GM21825 (cell line): Measurements from ENCODE around the gene WDFY4.

Experiments used
- ATAC-seq: cut with Tn5 transposase; IDR thresholded peaks from one replicate; pipeline ENCODE4 v1.9.1; 2021; ENCODE audit warnings: mild to moderate bottlenecking, moderate library complexity; ENCODE audit not compliant: unreplicated experiment

Gene WDFY4

DNA sequence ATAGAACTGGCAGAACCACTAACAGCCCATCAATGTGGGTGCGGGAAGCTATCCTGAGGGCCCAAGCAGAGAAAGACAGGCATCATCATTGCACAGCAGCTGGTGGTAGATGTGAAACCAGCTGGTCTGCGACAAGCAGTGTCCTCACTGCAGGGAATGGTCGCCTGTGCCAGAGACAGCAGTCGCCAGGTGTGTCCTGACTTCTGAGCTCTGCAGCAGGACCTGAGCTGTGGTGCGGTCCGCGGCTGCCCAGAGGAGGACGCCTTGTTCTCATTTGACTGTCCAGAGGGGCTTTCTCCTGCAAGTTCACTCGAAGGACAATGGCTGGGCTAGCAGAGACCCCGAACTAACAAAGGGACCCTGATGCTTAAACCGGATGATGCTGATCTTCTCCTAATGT lies 157.6 kb downstream of the WDFY4 start:
- no peak for ATAC-seq

GRCh38 chr10:48843198-48843597 lies 158.5 kb downstream of the WDFY4 start:
- no peak for ATAC-seq

- no peak for ATAC-seq
Observed at GRCh38 chr10:48844616-48845015, 159.9 kb downstream of the WDFY4 start.

- ATAC-seq, result no peak
Observed at GRCh38 chr10:48845512-48845911, 160.8 kb downstream of the WDFY4 start.

DNA sequence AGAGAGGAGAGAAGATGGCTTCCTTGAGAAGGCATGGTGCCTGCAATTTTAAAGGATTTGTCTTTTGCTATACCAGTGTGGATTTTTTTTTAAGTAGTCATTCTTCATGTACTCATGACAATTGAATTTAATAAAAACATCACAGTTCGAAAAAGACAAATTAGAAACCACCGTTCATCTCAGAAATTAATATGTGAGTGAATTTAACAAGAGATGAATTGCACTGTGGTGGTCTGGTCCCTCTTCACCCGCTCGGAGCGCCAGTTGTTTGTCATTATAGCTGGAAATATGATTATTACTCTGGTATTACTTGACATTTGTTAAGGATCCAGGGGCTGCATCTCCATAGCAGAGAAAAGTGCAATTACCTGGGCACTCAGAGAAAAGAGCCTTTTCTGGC lies 163.0 kb downstream of the WDFY4 start:
- ATAC-seq, result no peak

DNA sequence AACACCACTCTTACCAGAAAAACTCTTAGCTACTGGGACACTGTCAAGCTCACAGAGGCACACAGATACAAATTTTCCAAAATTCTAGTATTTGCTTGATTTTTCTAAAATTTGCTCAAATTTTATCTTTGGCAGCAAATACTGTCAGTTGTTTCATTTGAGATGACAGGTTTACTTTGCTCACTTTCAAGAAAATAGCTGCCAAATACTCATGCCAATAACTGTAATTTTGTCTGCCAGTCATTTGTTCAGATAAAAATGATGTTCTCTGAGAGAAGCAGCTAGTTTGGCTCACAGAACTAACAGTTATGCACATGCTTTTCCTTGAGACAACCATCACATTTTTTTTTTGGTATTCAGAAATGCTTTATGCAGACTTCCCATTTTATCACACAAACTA lies 172.2 kb downstream of the WDFY4 start:
- ATAC-seq, result no peak

GRCh38 chr10:48872234-48872633 lies 187.6 kb downstream of the WDFY4 start:
- ATAC-seq, result no peak

DNA sequence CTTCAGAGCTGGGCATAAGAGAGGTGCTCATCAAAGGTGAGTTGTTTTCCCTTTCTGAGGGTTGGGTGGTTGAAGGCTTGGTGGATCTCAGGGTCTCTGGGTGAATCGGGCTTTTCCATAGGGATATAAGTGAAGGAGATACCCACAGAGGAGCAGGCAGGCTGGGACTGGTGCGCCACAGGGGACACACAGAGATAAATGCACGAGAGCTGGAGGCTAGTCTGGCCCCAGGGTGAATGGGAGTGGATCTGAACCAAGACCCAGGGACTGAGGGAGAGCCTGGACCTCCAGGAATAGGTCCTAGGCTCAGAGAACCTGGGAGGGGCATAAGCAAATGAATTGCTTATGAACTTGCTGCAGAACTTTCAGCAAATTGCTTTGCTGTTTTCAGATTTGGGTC lies 193.4 kb downstream of the WDFY4 start:
- no peak for ATAC-seq

GRCh38 chr10:48879451-48879850 lies 194.8 kb downstream of the WDFY4 start:
- ATAC-seq, result no peak

- no peak for ATAC-seq
Observed at GRCh38 chr10:48880016-48880705, 195.5 kb downstream of the WDFY4 start.

DNA sequence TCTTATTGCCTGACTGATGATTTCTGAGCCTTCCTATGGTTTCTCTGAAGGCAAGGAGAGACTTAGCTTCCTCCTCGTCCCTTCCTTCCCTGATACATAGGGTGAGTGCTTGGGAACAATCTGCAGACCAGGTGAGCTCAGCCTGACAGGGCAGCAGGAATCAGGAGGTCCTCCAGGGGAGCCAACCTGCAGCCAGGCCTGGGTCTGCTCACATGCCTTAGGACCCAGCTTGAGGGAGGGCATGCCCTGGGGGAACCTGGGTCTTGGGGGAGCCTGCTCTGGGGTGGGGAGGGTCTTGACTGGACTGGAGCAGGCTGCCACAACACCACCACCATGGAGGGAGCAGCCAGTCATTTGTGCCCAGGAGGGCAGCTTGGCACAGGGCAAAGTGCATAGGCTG lies 197.3 kb downstream of the WDFY4 start:
- ATAC-seq, result no peak

GRCh38 chr10:48882881-48883280 lies 198.2 kb downstream of the WDFY4 start:
- ATAC-seq, result no peak

DNA sequence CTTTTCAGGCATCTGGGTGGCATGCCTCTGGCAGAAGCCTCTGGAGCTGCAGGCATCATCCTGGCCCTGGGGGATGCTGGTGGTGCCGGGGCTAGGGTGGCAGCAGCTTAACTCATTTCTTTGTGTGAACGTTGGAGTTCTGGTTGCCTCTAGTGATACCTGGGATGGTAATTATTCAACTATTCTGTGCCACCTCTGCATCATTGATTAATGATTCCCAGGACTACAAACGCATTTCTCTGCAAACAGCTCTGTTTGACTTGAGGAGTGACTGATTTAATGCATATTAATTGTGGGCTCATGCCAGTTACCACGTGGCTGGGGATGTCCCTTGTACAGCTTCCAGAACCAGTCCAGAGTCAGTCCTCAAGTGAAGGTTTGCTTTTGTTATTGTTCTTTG lies 199.0 kb downstream of the WDFY4 start:
- no peak for ATAC-seq

- ATAC-seq, result no peak
Observed at GRCh38 chr10:48884179-48885045, 199.7 kb downstream of the WDFY4 start.

DNA sequence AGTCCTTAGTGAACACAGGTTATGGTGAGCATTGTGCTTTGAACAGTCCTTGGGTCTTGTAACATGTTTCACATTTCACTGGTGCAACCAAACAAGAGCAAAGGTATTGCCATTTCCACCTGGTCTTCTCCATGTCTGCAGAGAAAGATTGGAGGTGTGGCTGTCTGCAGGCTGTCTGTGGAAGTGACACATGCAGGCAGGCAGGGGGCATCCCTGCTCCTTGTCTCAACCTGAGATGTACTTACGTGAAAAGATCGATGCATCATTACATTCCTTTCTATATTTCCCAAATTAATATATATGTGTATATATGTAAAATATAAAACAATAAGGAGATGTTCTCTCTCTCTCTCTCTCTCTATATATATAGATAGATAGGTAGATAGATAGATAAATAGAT lies 200.7 kb downstream of the WDFY4 start:
- no peak for ATAC-seq

DNA sequence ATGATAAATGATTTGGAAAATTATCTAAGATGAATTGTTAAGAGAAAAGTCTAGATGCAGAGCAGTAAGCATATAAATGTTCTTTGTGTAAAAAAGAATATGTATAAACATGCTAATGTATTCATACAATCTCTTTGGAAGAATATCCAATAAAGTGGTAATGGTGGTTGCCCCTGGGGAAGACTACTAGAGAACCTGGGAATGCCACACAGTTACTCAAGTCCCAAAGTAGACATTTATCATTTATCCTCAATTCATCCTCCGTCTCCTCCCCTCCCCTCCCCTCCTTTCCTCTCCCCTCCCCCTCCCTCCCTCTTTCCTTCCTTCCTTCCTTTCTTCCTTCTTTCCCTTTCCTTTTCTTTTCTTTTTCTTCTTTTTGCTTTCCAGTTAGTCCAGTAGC lies 203.3 kb downstream of the WDFY4 start:
- ATAC-seq, result no peak

GRCh38 chr10:48890888-48891850 lies 206.5 kb downstream of the WDFY4 start:
- no peak for ATAC-seq

GRCh38 chr10:48894911-48895802 lies 210.5 kb downstream of the WDFY4 start:
- no peak for ATAC-seq

GRCh38 chr10:48895803-48896195 lies 211.1 kb downstream of the WDFY4 start:
- no peak for ATAC-seq

DNA sequence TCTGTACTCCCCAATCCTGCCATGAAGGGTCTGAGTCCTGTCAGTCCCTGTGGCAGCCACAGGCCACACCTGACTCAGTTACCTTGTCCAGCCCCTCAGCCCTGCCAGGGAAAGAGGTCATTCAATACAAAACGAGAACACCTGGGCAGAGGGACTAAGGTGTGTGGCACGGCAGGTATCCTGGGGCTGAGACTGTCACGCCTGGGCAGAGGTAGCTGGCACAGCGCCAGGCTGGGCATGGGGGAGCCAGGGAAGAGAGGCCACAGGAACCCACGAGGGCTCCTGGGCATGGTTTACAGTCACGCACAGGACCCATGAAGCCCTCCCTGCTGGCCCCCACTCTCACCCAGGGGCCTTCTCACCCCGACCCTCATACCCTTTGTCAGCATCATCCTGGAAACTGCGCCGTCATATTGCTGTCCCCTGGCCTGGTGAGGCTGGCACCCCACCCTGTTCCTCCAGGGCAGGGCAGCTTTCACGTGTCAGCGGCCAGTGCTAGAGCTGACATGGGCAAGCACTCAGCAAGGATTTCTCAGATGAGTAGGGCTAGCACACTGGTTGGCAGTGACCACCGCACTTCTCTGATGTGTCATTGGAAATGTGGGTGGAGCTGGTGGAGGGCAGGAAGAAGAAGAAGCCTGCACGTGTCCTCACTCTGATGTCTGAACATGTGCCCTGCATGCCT lies 212.2 kb downstream of the WDFY4 start:
- ATAC-seq, result no peak
